Measurements from ENCODE around the gene DGKI.

DGKI gene

DNA sequence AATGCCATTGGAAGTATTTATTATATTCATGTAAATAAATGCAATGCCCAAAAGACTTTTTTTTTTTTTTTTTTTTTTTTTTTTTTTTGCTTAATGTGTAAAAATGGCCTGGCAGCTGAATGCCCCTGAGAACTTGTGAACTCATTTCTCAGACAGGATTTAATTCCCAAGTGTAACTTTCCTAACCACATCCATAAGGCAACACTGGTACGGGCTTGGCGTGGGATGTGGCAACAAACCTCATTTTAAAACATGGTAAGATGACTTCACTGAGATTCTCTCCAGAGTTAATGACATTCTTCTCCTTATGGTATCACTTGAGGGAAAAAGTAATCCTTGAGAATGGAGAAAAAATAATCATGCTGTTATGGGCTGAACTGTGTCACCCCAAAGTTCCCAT lies 150.4 kb downstream of the DGKI start:
- H3K36me3 Mint-ChIP-seq (ENCODE audit: low read depth) = no peaks in the 10 kb centered on the region

DNA sequence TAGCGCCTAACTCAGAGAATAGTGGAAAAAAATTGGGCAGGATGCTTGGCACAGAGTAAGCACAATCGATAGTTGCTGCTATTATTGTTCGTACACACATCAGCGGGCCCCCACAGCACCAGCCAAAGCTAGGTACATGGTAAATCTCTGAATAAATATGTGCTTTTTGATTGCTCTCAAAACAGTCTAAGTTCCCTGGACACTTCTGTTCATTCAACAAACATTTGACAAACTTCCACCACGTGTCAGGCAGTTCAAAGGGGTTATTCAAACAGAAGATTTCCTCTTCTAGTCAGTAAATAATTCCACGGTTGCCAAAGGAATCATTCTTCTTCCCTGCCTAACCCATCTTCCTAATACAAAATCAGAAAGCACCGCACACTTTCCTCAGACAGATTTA lies 150.8 kb downstream of the DGKI start:
- H3K27me3 Mint-ChIP-seq (ENCODE audit: low read depth) = no peaks in the 10 kb centered on the region
- H3K4me3 Mint-ChIP-seq = no peak overlapping the region
- H3K9me3 Mint-ChIP-seq = no peaks in the 10 kb centered on the region
- no peaks in the 10 kb centered on the region for H3K36me3 Mint-ChIP-seq (ENCODE audit: low read depth)
- no peaks in the 10 kb centered on the region for H3K4me1 Mint-ChIP-seq (ENCODE audit: low read depth)
- no peak overlapping the region for H3K27ac Mint-ChIP-seq

More for the DNA sequence above, 150.4 kb downstream of the DGKI start:
- Mint-ChIP-seq H3K27me3 (ENCODE audit: low read depth) (no peaks in the 10 kb centered on the region), H3K27ac (no peak overlapping the region), H3K4me1 (ENCODE audit: low read depth) (no peaks in the 10 kb centered on the region), H3K9me3 (no peaks in the 10 kb centered on the region), H3K4me3 (no peak overlapping the region)

DNA sequence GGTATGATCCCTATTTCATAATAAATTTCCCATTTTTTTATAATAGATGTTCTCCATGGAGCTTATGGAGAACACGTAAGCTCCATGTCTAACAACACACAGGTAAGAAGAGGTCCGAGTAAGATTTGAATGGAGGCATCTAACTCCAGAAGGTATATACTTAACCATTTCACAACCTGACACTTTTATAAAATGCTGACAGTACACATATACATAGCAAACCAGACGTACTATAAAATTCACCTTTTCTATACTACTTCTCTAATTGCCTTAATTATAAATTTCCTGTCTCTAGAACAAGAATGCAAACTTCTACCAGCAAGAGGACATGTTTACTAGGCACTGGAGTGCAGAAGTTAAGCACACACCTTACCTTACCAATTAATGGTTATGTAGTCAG lies 151.3 kb downstream of the DGKI start:
- Mint-ChIP-seq H3K4me3 (no peak overlapping the region), H3K27ac (no peak overlapping the region), H3K4me1 (ENCODE audit: low read depth) (no peaks in the 10 kb centered on the region), H3K27me3 (ENCODE audit: low read depth) (no peaks in the 10 kb centered on the region), H3K36me3 (ENCODE audit: low read depth) (no peaks in the 10 kb centered on the region), H3K9me3 (no peaks in the 10 kb centered on the region)

DNA sequence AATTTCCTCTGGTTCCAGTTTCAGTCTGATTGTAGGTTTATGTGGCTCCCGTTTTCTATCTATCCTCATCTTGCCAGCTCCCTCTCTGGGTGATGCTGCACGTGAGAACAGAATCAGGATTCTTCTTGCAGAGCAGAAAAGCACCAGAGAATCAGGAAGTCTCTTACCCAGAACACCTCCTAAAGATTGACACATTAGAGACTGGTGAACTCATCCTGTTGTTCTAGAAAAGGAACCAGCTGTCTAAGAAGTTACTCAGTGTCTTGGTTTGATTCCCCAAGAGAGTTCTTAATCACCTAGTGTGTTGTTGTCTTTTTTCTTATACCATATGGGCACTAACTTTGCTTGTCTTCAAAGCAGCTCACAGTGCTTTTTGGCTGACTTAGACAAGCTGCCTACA lies 152.4 kb downstream of the DGKI start:
- no peak overlapping the region for H3K27ac Mint-ChIP-seq
- no peaks in the 10 kb centered on the region for H3K4me1 Mint-ChIP-seq (ENCODE audit: low read depth)
- no peaks in the 10 kb centered on the region for H3K36me3 Mint-ChIP-seq (ENCODE audit: low read depth)
- no peaks in the 10 kb centered on the region for H3K27me3 Mint-ChIP-seq (ENCODE audit: low read depth)
- H3K4me3 Mint-ChIP-seq = no peak overlapping the region
- no peaks in the 10 kb centered on the region for H3K9me3 Mint-ChIP-seq

DNA sequence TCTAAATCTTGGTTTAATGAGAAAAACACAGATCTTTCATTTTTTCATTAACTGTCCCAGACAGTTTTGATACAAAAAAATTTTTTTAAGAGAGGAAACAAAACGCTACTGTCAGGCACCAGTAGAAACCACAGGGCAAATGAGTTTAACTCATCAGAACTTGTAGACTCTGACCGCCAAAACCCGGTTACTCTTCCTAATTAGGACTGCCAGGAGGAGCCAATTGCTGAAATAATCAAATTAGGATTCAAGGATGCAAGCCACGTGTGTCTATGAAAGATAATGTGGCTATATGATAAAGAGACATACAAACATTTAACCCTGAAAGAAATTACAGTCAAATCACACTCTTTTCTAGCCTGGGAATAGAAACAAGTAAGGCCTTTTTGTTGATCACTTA lies 154.4 kb downstream of the DGKI start:
- H3K27ac Mint-ChIP-seq = no peak overlapping the region
- no peaks in the 10 kb centered on the region for H3K9me3 Mint-ChIP-seq
- H3K4me3 Mint-ChIP-seq = no peak overlapping the region
- H3K36me3 Mint-ChIP-seq (ENCODE audit: low read depth) = no peaks in the 10 kb centered on the region
- no peaks in the 10 kb centered on the region for H3K4me1 Mint-ChIP-seq (ENCODE audit: low read depth)
- H3K27me3 Mint-ChIP-seq (ENCODE audit: low read depth) = no peaks in the 10 kb centered on the region

DNA sequence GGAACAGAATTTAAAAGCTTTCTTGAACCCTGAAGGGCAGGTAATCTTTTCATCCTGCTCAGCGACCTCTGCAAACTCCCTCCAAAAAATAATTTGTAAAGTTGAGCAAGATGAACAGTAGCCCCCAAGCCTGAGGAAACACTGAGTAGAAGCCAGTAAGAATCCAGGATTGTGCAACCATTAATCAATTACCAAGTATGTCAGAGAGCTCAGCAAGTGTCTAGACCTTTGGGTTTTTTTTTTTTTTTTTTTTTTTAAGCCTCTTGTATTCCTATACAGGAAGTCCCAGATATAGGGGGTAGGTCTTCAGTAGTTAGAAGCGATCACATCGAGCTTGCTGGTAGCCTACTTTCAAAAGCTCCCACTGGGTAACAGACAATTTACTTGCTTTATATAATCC lies 155.2 kb downstream of the DGKI start:
- H3K9me3 Mint-ChIP-seq = no peaks in the 10 kb centered on the region
- no peak overlapping the region for H3K27ac Mint-ChIP-seq
- H3K36me3 Mint-ChIP-seq (ENCODE audit: low read depth) = no peaks in the 10 kb centered on the region
- no peaks in the 10 kb centered on the region for H3K27me3 Mint-ChIP-seq (ENCODE audit: low read depth)
- no peak overlapping the region for H3K4me3 Mint-ChIP-seq
- H3K4me1 Mint-ChIP-seq (ENCODE audit: low read depth) = no peaks in the 10 kb centered on the region

DNA sequence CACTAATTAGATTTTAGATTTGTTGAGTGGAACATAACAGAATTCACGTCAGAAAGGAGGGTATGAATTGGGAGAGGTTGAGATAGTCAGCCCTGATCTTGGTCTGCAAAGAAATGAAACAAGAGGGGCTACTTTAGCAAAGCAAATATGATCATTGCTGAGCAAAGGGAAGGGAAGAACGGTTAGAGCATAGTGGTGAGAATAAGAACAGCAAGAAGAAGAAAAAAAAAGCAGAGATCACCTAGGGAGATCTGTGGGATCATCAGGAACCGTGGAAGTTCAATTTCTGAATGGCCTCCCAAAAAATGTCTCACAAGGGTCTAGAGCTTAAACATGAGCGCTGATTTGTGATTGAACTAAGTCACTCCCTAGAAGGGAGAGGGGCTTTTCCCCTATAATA lies 156.1 kb downstream of the DGKI start:
- Mint-ChIP-seq H3K27ac (no peak overlapping the region), H3K4me3 (no peak overlapping the region), H3K9me3 (no peaks in the 10 kb centered on the region), H3K4me1 (ENCODE audit: low read depth) (no peaks in the 10 kb centered on the region), H3K27me3 (ENCODE audit: low read depth) (no peaks in the 10 kb centered on the region), H3K36me3 (ENCODE audit: low read depth) (no peaks in the 10 kb centered on the region)

DNA sequence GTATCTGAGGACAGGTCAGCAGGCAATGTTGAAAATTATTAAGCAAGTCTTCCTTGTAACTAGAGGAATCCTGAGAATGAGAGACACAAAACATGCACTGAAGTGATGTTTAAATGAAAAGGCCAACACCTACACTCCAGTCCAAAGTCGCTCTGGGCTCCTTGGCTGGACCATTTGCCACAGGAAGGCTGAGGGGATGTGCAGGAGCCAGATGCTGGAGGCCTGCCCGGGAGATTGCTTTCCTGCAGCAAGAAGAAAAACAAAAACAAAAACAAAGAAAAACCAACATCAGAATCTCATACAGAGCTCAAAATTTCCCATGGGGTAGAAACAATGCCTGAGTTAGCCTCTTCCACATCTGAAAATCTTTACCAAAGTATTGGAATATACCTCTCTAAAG lies 157.0 kb downstream of the DGKI start:
- Mint-ChIP-seq H3K4me3 (no peak overlapping the region), H3K27me3 (ENCODE audit: low read depth) (no peaks in the 10 kb centered on the region), H3K4me1 (ENCODE audit: low read depth) (no peaks in the 10 kb centered on the region), H3K9me3 (no peaks in the 10 kb centered on the region), H3K36me3 (ENCODE audit: low read depth) (no peaks in the 10 kb centered on the region), H3K27ac (no peak overlapping the region)

DNA sequence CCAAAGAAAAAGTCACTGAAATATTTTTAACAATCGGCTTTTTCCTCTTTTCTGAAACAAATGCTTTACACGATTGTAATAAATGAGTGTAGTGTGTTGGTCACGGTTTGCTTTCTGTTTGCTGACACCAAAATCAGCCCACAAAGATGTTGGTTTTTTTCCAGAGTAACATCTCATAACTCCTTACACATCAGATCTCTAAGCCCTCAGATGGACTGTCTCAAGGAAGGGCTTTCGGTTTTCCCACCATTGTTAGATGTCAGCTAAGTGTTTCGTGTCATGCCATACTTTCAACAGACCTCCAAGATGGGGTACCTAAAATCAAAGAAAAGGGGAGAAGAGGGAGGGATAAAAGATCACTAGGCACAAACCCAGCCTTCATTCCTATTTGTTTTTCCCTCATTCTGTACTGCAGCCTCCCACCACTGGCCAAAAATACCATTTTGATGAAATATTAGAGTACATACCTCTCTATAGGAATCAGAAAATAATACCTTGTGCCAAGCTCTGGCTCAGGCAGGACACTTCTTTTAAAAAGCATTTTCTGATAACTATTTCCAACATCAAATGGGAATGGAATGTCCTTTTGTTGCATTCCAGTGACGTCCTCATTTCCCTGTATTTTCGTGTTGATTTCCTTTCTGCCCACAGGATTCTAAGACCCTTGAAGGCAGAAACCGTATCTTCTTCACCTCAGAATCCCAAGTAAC lies 159.1 kb downstream of the DGKI start:
- no peaks in the 10 kb centered on the region for H3K9me3 Mint-ChIP-seq
- H3K4me3 Mint-ChIP-seq = no peak overlapping the region
- H3K27ac Mint-ChIP-seq = no peak overlapping the region
- H3K4me1 Mint-ChIP-seq (ENCODE audit: low read depth) = no peaks in the 10 kb centered on the region
- H3K27me3 Mint-ChIP-seq (ENCODE audit: low read depth) = no peaks in the 10 kb centered on the region
- no peaks in the 10 kb centered on the region for H3K36me3 Mint-ChIP-seq (ENCODE audit: low read depth)

DNA sequence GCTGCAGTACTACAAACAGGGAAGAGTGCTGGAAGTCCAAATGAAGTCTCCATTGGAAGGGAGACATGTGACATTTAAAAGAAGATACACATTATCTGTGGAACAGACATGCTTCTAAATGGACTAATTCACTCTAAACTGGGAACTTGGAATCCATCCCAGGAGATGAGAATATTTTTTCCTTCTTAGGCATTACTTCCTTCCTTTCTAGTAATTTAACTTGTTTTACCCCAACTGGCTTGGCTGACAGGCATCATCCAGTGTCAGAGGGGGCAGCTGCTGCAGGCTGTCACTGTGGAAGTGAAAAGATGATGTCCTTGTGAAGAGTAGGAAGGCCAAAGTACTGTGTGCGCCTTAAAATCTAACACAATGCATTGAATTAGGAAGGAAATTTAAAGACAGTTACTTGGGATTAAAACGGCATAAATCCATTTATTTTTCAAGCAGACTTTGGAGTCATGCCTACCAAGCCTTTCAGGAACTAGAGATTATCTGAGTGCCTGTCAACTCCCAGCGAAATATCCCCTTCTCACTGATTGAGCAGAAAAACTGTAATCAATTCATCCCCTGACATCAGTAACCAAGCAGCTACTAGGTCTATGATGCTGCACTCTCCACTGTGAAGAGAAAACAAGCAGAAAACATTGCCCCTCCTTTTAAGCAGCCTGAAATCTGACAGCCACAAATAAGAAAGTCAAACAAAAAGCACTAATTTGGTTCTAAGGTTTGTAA lies 161.2 kb downstream of the DGKI start:
- Mint-ChIP-seq H3K27me3 (ENCODE audit: low read depth) (no peaks in the 10 kb centered on the region), H3K4me1 (ENCODE audit: low read depth) (no peaks in the 10 kb centered on the region), H3K9me3 (no peaks in the 10 kb centered on the region), H3K36me3 (ENCODE audit: low read depth) (no peaks in the 10 kb centered on the region), H3K4me3 (no peak overlapping the region), H3K27ac (no peak overlapping the region)

DNA sequence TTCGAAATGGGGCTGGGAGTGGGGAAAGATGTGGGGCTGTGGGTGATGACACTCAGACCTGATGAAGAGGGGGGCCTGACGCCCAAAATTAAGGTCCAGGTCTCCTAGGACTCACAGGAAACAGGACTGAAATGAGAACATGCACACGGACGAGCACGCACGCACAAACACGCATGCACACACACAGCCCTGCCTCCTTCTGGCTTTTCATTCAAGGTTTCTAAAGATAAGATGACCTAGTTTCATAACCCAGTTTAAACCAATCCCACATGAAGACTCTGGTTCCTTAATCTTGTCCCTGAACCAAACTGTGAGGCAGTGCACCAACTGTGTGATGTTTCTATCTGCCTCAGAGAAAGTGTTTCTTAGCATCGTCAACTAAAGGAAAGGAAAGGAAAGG lies 162.0 kb downstream of the DGKI start:
- Mint-ChIP-seq H3K27me3 (ENCODE audit: low read depth) (no peaks in the 10 kb centered on the region), H3K4me1 (ENCODE audit: low read depth) (no peaks in the 10 kb centered on the region), H3K4me3 (no peak overlapping the region), H3K27ac (no peak overlapping the region), H3K36me3 (ENCODE audit: low read depth) (no peaks in the 10 kb centered on the region), H3K9me3 (no peaks in the 10 kb centered on the region)

DNA sequence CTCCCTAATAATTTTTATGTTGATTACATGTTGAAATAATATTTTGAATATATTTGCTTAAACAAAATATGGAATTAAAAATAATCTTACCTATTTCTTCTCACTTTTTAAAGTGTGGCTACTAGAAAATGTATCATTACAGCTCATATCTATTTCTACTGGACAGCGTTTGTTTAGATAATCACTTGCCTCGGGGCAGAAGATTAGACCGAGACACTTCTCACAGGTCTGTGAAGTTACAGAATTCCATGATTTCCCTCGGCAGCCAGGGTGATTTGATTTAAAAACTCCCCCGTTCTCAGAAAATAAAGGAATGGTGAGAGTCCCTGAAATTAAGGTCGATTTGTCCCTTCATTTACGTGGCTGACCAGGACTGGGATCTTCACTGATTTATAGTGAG lies 162.5 kb downstream of the DGKI start:
- Mint-ChIP-seq H3K36me3 (ENCODE audit: low read depth) (no peaks in the 10 kb centered on the region), H3K4me1 (ENCODE audit: low read depth) (no peaks in the 10 kb centered on the region), H3K27me3 (ENCODE audit: low read depth) (no peaks in the 10 kb centered on the region), H3K4me3 (no peak overlapping the region), H3K27ac (no peak overlapping the region), H3K9me3 (no peaks in the 10 kb centered on the region)

DNA sequence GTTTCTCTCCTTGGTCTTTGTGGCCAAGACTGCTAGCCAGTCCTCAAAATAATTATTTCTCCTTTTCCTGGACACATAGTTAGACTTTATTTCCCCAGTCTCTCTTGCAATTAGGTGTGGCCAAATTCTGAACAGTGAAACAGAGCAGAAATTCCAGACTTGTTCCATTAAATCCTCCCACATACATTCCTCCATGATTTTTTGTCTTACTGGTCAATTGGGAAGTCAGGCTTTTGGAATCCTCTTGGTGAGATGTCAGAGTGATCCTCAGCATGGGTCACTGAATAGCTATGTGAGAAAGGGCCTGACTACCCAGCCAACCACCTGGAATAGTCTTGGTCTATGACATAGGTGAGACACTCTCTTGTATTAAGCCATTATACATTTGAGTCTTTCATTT lies 164.2 kb downstream of the DGKI start:
- no peaks in the 10 kb centered on the region for H3K4me1 Mint-ChIP-seq (ENCODE audit: low read depth)
- no peak overlapping the region for H3K27ac Mint-ChIP-seq
- H3K9me3 Mint-ChIP-seq = no peaks in the 10 kb centered on the region
- no peak overlapping the region for H3K4me3 Mint-ChIP-seq
- no peaks in the 10 kb centered on the region for H3K27me3 Mint-ChIP-seq (ENCODE audit: low read depth)
- H3K36me3 Mint-ChIP-seq (ENCODE audit: low read depth) = no peaks in the 10 kb centered on the region

DNA sequence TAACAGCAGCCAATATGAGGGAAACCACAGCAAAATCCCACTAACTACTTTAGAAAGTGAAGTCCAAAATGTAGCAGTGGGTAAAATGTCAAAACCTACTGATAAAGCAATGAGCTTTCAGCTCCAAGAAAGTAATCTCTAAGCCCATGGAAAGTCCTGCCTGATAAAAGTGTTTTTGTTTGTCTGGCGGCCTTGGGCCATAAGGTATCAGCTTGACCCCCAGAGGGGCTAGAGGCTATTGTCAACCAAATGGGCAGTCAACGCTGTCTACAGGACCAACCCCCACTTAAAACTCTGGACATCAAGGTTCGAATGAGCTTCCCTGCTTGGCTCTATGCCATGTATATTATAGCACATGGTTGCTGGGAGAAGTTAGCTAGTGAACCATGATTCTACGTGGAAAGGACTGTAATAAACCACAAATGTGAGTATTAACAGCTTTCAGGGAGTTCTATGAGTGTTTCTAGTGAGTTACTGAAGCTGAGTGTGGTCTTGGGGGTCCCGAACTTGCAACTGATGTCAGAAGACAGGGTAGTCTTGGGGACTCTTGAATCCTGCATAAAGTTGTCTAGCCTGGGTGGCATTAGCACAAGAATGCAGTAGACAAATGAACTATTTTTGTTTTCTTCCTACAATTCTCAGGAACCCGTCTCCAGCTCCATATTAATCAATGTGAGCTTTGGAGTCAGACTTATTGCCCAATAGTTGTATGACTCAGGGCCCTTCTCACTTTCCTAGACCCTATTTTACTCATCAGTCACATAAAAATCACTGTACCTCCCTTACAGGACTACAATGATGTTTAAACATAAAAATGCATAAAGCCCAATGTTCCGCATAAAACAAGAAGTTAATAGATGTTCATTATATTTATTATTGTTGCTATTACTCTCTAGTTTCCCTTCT lies 164.9 kb downstream of the DGKI start:
- no peak overlapping the region for H3K27ac Mint-ChIP-seq
- no peaks in the 10 kb centered on the region for H3K9me3 Mint-ChIP-seq
- no peaks in the 10 kb centered on the region for H3K4me1 Mint-ChIP-seq (ENCODE audit: low read depth)
- H3K27me3 Mint-ChIP-seq (ENCODE audit: low read depth) = no peaks in the 10 kb centered on the region
- no peaks in the 10 kb centered on the region for H3K36me3 Mint-ChIP-seq (ENCODE audit: low read depth)
- H3K4me3 Mint-ChIP-seq = no peak overlapping the region

Data from T-helper 1 cell treated with Interleukin-12 subunit alpha and Interleukin-12 subunit beta and Interleukin-4 antibody, amounts not matched to agents 30 μg/mL and 1 μg/mL, for 36 hours (primary cell).